HG03575 (cell line): ENCODE measurements around the gene ZNF888.
"Not testable (repeated sequence)": the region's sequence is repeated elsewhere in the genome, so short reads cannot be mapped to it uniquely, and the experiment has no call there.

ENCODE experiments used
- ATAC-seq: cut with Tn5 transposase; IDR thresholded peaks from one replicate; pipeline ENCODE4 v1.9.1; 2021; ENCODE audit not compliant: unreplicated experiment, insufficient number of reproducible peaks, low FRiP score; ENCODE audit errors: extremely low read depth

ZNF888 gene

GRCh38 chr19:52942386-52943133 is 19.3 kb upstream of the ZNF888 start:
- ATAC-seq: no peak

GRCh38 chr19:52941941-52942385 is 18.7 kb upstream of the ZNF888 start:
- no peak for ATAC-seq

DNA sequence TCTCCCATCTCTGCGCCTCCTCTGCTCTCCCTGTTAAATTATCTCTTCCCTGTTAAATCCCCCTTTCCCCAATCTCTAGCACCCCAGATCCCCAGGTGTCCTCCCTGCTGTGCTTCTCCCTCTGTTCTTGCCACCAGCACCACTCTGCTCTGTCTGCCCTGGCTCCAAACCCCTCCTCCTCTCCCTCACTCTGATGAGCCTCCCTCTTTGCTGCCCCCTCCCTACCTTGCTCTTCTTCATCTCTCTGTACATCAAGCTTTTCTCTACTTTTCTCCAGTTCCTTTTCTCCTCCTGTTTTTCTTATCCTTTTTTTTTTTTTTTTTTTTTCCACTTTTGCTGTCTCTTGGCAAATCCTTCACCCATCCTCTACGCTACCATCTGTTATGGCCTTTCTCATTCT is 18.3 kb upstream of the ZNF888 start:
- not testable (repeated sequence) for ATAC-seq

GRCh38 chr19:52940905-52941304 is 17.7 kb upstream of the ZNF888 start:
- not testable (repeated sequence) for ATAC-seq

- ATAC-seq: no peak
These were observed 15.5 kb upstream of the ZNF888 start for GRCh38 chr19:52938761-52939160.

DNA sequence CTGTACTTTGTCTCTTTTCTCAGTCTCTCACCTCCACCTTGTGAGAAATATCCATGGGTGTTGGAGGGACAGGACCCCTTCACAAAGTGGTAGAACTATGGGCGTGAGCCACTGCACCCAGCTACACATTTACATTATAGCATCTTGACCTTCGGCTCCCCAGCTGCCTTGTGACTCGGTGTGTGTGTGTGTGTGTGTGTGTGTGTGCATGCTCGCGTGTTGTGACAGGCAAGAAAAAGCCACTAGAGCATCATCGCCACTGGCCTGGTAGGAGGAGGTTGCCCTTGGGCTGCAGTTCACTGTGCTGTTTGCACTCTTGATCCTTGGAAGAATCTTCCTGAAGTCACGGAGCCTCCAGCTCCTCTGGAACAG is 13.7 kb upstream of the ZNF888 start:
- no peak for ATAC-seq

DNA sequence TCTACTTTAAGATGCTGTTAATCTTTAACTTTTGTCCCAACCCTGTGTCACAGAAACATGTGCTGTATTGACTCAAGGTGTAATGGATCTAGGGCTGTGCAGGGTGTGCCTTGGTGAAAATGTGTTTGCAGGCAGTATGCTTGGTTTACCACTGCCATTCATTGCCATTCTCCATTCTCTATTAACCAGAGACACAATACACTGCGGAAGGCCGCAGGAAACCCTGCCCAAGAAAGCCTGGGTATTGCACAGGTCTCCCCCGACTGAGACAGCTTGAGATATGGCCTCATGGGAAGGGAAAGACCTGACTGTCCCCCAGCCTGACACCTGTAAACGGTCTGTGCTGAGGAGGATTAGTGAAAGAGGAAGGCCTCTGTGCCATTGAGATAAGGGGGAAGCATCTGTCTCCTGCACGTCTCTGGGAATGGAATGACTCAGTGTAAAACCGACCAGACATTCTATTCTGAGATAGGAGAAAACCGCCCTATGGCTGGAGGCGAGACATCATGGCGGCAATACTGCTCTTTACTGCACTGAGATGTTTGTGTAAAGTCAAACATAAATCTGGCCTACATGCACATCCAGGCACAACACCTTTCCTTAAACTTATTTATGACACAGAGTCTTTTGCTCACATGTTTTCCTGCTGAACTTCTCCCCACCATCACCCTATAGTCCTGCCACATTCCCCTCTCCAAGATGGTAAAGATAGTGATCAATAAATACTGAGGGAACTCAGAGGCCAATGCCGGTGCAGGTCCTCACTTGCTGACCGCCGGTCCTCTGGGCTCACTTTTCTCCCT is 13.1 kb upstream of the ZNF888 start:
- ATAC-seq: no peak

DNA sequence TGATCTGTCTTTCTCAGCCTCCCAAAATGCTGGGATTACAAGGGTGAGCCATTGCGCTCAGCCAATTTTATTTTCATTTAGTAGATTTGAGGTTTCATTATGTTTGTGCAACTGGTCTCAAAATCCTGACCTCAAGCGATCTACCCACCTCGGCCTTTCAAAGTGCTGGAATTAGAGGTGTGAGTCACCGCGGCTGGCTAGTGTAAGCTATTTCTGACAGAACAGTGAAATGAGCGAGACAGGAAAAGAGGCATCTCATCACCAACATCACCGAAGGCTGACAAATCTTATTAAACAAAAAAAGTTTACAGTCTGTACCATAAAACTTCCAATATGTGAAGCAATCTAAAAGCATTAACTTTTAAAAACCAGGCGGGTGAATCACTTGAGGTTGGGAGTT is 12.2 kb upstream of the ZNF888 start:
- no peak for ATAC-seq

GRCh38 chr19:52924641-52925040 is 1.4 kb upstream of the ZNF888 start:
- not testable (repeated sequence) for ATAC-seq

- ATAC-seq: no peak
These were observed 758 bp upstream of the ZNF888 start for GRCh38 chr19:52923778-52924593.

DNA sequence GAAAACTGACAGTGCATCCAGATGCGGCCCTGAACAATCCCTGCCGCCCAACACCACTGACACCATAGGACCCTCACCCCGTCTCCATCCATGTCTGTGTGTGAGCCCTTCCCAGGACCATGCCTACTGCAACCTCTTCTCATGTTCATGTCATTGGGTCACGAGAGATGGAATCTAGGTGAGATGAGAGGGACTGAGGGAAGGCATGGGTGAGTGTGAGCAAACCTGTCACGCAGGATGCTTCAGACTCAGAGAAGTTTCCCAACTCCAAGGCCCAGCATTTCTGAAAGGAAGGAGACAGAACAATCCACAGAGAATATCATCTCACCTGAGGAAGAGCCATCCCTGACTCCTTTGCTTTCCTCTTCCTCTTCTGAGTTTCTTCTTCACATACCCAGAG is 5.7 kb downstream of the ZNF888 start:
- no peak for ATAC-seq

GRCh38 chr19:52910648-52911047 is 12.6 kb downstream of the ZNF888 start:
- ATAC-seq: no peak

GRCh38 chr19:52904052-52904780 is 19.0 kb downstream of the ZNF888 start:
- ATAC-seq: not testable (repeated sequence)

- ATAC-seq: no peak
These were observed 21.4 kb downstream of the ZNF888 start for GRCh38 chr19:52901842-52902241.

- ATAC-seq: not testable (repeated sequence)
These were observed 24.6 kb downstream of the ZNF888 start for GRCh38 chr19:52898596-52898995.

DNA sequence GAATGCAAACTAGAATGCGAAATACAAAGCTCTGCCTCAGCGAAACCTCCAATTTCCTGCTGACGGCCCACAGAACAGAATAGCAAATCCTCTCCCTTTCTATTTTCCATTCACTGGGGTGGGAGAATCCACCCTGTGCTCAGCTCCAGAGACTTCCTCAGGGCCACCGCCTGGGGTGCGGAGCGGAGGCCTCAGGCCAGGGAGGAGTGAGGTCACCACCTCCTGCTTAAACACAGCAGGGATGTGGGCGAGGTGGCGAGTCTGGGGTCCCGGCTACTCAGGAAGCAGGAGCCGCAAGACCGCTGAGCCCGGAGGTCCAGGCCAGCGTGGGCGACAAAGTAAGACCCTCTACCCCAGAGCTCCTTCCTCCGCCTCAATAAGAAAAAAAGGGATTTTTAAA is 25.1 kb downstream of the ZNF888 start:
- ATAC-seq: no peak

DNA sequence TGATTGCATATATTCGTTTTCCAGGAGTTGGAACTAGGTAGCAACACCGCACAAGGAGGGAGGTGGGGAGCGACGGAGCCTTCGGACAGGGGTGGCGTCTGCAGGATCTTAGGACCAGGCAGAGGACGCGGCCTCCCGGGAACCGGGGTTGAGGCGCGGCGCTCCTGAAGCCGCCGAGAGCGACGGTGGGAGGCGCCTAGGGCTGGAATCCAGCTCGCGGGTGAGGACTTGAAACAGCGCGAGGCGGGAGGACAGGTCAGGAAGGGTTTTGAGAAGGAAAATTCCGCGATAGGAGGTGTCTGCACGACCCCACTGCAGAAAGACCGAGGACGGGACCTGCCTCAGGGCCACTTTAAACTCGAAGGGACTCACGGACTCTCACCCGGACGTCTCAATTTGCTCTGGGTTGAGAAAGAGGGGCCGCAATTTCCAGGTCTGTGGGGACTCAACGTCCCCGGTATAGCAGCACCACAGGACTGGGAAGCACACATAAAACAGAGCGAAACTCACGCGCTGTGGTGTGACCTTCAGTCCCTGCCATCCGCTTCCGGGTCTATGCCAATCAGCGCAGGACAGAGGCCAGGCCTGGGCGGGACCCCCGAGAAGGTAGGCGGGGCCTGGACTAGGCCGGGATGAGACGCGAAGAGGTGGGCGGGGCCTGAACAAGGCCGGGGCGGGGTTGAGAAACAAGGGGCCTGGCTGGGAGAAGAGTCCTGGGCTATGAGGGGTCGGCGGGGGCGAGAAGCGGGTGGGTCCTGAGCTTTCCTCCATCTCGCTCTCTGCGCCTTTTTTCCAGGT is 25.9 kb downstream of the ZNF888 start, which contains the start of gene ZNF320:
ZNF320 (minus strand) TSS at position 498 of the 798 bp plus-strand sequence. CDS start 7,380 bp downstream, outside the sequence.
- ATAC-seq: peak; percentile 57
